Measurements from ENCODE around the gene TREML2.

- TF ChIP-seq EZH2 (IDR thresholded peaks at IDR 0.05; ENCODE audit: low read length), result no peak
- no peak for TF ChIP-seq CTCF (optimal IDR thresholded peaks at IDR 0.05 in 1 of 3, IDR thresholded peaks at IDR 0.05 in 1 of 3, conservative IDR thresholded peaks at IDR 0.05 in 1 of 3; ENCODE audit: extremely low read depth in 1 of 3, insufficient read depth in 2 of 3, low read length in 3 of 3)
These were observed 45.7 kb downstream of the TREML2 start for GRCh38 chr6:41155132-41155805.
